ENCODE data around the gene ADORA1.

DNA sequence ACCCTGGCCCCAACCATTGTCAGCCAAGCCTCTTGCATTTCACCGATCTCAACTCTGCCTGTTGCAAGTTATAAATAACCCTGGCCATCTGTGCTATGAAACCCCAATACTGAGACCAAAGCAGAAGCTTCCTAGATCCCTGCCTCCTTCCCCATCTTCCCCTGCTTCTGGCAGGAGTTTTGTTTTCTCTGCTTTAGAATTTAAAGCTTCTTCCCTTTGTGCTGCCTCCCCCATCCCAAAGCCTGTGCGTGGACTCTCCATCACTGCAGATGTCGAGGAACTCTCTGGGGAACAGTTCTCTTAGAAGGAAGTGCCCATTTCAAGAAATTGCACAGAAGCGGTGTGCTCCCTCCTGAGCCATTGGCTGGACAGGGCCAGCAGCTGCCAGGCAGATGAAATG, 24.3 kb upstream of the ADORA1 start:
- TF ChIP-seq POLR2A (IDR thresholded peaks at IDR 0.05; ENCODE audit: low read depth, low read length) (no peak), POLR2AphosphoS5 (IDR thresholded peaks at IDR 0.05; ENCODE audit: low read depth, low read length) (no peak), TAF1 (IDR thresholded peaks at IDR 0.05; ENCODE audit: low read depth, low read length) (no peak), SPI1 (IDR thresholded peaks at IDR 0.05; ENCODE audit: low read depth, low read length) (no peak), PAX5 (IDR thresholded peaks at IDR 0.05; ENCODE audit: insufficient read depth, low read length, severe bottlenecking) (no peak)
